HEK293 (cell line): ENCODE results near the gene FOXN1.

Source experiments
- CTCF ChIA-PET: fragments of 350-600 bp; formaldehyde crosslinking; extraction: SDS; loops from one replicate; lab custom pipeline; 2021; ENCODE audit warnings: antibody characterized with exemption; lab: Yijun Ruan, JAX
- POLR2A ChIA-PET: fragments of 300-600 bp; formaldehyde crosslinking; extraction: SDS; loops from one replicate; lab custom pipeline; 2020; ENCODE audit warnings: antibody characterized with exemption, inconsistent platforms; lab: Yijun Ruan, JAX
- H3K27ac ChIP-seq: fragments of 200-500 bp; sonication (Bioruptor generic); 2 replicates; pipeline ENCODE4 v1.5.1; 2014; ENCODE audit warnings: low read depth, low read length, control low read depth, inconsistent platforms; ENCODE audit errors: extremely low read depth
- H3K36me3 ChIP-seq, 2 experiments: fragments of 200-500 bp in 1 of 2; sonication (Bioruptor generic) in 1 of 2; 1 replicate in 1 of 2; 2 replicates in 1 of 2; pipeline ENCODE4 v1.5.1; 2014 to 2017; ENCODE audit warnings: inconsistent platforms in 2 of 2, low read length in 2 of 2; ENCODE audit not compliant: control insufficient read depth in 2 of 2, insufficient read depth in 1 of 2
- H3K4me1 ChIP-seq: fragments of 200-500 bp; sonication (Bioruptor generic); 2 replicates; pipeline ENCODE4 v1.5.1; 2014; ENCODE audit warnings: mild to moderate bottlenecking, low read length, inconsistent platforms; ENCODE audit not compliant: control insufficient read depth, insufficient read depth
- H3K4me3 ChIP-seq: 2 replicates; pipeline ENCODE4 v1.5.1; 2011; ENCODE audit warnings: low read depth, mild to moderate bottlenecking, control low read depth, low read length, moderate library complexity
- H3K9me3 ChIP-seq: fragments of 200-500 bp; sonication (Bioruptor generic); 2 replicates; pipeline ENCODE4 v1.5.1; 2014; ENCODE audit warnings: low read depth, low read length, inconsistent platforms; ENCODE audit not compliant: control insufficient read depth, insufficient read depth
- ATF2 ChIP-seq: fragments of 450-650 bp; formaldehyde crosslinking; IDR thresholded peaks from 2 replicates; pipeline ENCODE4 v1.5.1; 2016; ENCODE audit warnings: missing biosample characterization, missing genetic modification characterization, low read depth
- GLIS1 ChIP-seq: fragments of 450-650 bp; formaldehyde crosslinking; IDR thresholded peaks from 2 replicates; pipeline ENCODE4 v1.5.1; 2016; ENCODE audit warnings: missing biosample characterization, missing genetic modification characterization
- GLIS2 ChIP-seq: fragments of 450-650 bp; formaldehyde crosslinking; IDR thresholded peaks from 2 replicates; pipeline ENCODE4 v1.5.1; 2016; ENCODE audit warnings: missing biosample characterization, missing genetic modification characterization
- SCRT2 ChIP-seq: fragments of 450-650 bp; formaldehyde crosslinking; IDR thresholded peaks from 2 replicates; pipeline ENCODE4 v1.5.1; 2016; ENCODE audit warnings: missing biosample characterization, missing genetic modification characterization
- SP3 ChIP-seq: fragments of 450-650 bp; formaldehyde crosslinking; IDR thresholded peaks from 2 replicates; pipeline ENCODE4 v1.5.1; 2016; ENCODE audit warnings: missing biosample characterization, missing genetic modification characterization
- SP7 ChIP-seq: fragments of 450-650 bp; formaldehyde crosslinking; IDR thresholded peaks from 2 replicates; pipeline ENCODE4 v1.5.1; 2016; ENCODE audit warnings: missing biosample characterization, missing genetic modification characterization
- ZBTB21 ChIP-seq: fragments of 450-650 bp; formaldehyde crosslinking; IDR thresholded peaks from 2 replicates; pipeline ENCODE4 v1.5.1; 2017; ENCODE audit warnings: missing biosample characterization, missing genetic modification characterization
- ZIC2 ChIP-seq: fragments of 450-650 bp; formaldehyde crosslinking; IDR thresholded peaks from 2 replicates; pipeline ENCODE4 v1.5.1; 2016; ENCODE audit warnings: missing biosample characterization, missing genetic modification characterization
- ZNF148 ChIP-seq: fragments of 450-650 bp; formaldehyde crosslinking; IDR thresholded peaks from 2 replicates; pipeline ENCODE4 v1.5.0; 2017; ENCODE audit warnings: missing biosample characterization, missing genetic modification characterization, borderline replicate concordance
- ZNF311 ChIP-seq: fragments of 450-650 bp; formaldehyde crosslinking; IDR thresholded peaks from 2 replicates; pipeline ENCODE4 v1.5.1; 2017; ENCODE audit warnings: missing biosample characterization, missing genetic modification characterization, borderline replicate concordance
- ZNF362 ChIP-seq: fragments of 450-650 bp; formaldehyde crosslinking; IDR thresholded peaks from 2 replicates; pipeline ENCODE4 v1.5.1; 2016; ENCODE audit warnings: missing biosample characterization, missing genetic modification characterization
- ZNF416 ChIP-seq: fragments of 450-650 bp; formaldehyde crosslinking; IDR thresholded peaks from 2 replicates; pipeline ENCODE4 v1.5.1; 2016; ENCODE audit warnings: missing biosample characterization, missing genetic modification characterization
- ZNF670 ChIP-seq: fragments of 450-650 bp; formaldehyde crosslinking; IDR thresholded peaks from 2 replicates; pipeline ENCODE4 v1.5.1; 2016; ENCODE audit warnings: missing biosample characterization, missing genetic modification characterization, low read depth
- TF ChIP-seq, protein P1 (sequence below): fragments of 450-650 bp; formaldehyde crosslinking; IDR thresholded peaks from 2 replicates; pipeline ENCODE4 v1.5.1; 2016; ENCODE audit warnings: missing biosample characterization, missing genetic modification characterization, borderline replicate concordance

The FOXN1 gene

DNA sequence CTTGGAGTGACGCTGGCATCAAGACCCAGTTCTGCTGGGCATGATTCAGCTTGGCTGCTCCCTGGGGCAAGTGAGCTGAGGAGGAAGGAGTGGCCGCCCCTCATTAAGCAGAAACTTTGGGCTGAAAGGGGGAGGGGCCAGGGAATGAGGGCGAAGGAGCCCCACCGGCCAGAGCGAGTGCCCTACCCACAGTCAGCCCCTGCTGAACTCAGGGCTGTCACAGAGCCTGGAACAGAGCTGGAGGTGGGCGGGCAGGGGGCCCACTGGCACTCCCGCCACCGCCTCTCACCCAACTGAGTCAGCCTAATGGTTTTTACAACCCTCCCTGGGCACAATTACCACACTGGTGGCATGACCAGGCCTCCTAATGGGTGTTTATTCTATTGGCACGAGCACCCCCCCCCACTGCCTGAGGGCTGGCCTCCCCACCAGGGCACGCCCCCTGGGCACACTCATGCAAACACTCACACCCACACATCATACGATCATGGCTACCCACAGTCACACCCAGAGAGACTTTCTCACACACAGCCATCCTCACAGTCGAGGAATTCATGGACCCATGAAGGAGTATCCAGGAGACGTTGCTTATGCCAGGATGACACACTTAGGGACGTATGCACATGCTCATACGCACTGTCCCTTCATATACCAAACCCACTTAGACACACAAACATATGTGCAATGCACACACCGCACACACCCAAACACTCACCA is 27.1 kb downstream of the FOXN1 start (continued):
- TF ChIP-seq ZNF416 (tag by site-specific recombination): no peak

DNA sequence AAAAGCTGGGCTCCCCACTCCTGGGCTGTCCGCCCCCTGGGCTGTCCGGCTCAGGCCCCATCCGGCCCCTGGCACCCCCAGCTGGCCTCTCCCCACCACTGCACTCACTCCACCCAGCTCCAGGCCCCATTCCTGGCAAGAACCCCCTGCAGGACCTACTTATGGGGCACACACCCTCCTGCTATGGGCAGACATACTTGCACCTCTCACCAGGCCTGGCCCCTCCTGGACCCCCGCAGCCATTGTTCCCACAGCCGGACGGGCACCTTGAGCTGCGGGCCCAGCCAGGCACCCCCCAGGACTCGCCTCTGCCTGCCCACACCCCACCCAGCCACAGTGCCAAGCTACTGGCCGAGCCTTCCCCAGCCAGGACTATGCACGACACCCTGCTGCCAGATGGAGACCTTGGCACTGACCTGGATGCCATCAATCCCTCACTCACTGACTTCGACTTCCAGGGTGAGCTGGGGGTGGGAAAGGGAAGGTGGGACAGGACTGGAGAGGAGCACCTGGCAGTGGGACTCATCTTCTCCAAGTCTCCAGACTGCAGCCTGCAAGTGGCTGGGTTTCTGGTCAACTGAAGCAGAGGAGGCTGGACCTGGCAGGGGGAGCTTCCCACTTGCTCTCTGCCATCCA is 28.7 kb downstream of the FOXN1 start:
- ChIA-PET POLR2A (interaction anchor here (0.5 to 1.4 kb wide), 3 partner anchors 12 to 199 kb away, joined by 3 to 4 read pairs (median 4); partner anchors contain the start of genes IFT20, PIGS and TNFAIP1), CTCF (interaction anchor here (1.1 to 7.4 kb wide), 5 partner anchors 9 to 47 kb away, joined by 3 to 155 read pairs (median 4); no protein-coding TSS in a partner anchor)
- Histone ChIP-seq H3K27ac (no peak overlapping the region), H3K4me1 (no peaks in the 10 kb centered on the region), H3K36me3 (no peaks in the 10 kb centered on the region), H3K4me3 (no peak overlapping the region), H3K9me3 (no peaks in the 10 kb centered on the region)
- no peak for TF ChIP-seq SP3 (tag by site-specific recombination)
- no peak for TF ChIP-seq ZNF148 (tag by site-specific recombination)
- TF ChIP-seq GLIS2 (tag by site-specific recombination): peak; percentile 43; the same call in 1 of the 2 replicates
- peak; percentile 41; the same call in 1 of the 2 replicates for TF ChIP-seq GLIS1

GRCh38 chr17:28536532-28537218 is 30.5 kb downstream of the FOXN1 start:
- Histone ChIP-seq H3K9me3 (no peaks in the 10 kb centered on the region), H3K4me3 (no peak overlapping the region), H3K4me1 (no peaks in the 10 kb centered on the region), H3K27ac (0 out of 2 replicates have a peak overlapping the region, but pooled peaks have one; percentile 1), H3K36me3 (no peaks in the 10 kb centered on the region)
- no peak for TF ChIP-seq SP7 (tag by site-specific recombination)
- 0 out of 2 replicates have a peak, but pooled peaks have one; percentile 17 for TF ChIP-seq ZBTB21 (tag by site-specific recombination)
- TF ChIP-seq ZNF362 (tag by site-specific recombination): no peak
- TF ChIP-seq ZIC2 (tag by site-specific recombination): 0 out of 2 replicates have a peak, but pooled peaks have one; percentile 11
- TF ChIP-seq GLIS1: peak; percentile 89
- 0 out of 2 replicates have a peak, but pooled peaks have one; percentile 35 for TF ChIP-seq SCRT2 (tag by site-specific recombination)
- TF ChIP-seq, protein P1, sequence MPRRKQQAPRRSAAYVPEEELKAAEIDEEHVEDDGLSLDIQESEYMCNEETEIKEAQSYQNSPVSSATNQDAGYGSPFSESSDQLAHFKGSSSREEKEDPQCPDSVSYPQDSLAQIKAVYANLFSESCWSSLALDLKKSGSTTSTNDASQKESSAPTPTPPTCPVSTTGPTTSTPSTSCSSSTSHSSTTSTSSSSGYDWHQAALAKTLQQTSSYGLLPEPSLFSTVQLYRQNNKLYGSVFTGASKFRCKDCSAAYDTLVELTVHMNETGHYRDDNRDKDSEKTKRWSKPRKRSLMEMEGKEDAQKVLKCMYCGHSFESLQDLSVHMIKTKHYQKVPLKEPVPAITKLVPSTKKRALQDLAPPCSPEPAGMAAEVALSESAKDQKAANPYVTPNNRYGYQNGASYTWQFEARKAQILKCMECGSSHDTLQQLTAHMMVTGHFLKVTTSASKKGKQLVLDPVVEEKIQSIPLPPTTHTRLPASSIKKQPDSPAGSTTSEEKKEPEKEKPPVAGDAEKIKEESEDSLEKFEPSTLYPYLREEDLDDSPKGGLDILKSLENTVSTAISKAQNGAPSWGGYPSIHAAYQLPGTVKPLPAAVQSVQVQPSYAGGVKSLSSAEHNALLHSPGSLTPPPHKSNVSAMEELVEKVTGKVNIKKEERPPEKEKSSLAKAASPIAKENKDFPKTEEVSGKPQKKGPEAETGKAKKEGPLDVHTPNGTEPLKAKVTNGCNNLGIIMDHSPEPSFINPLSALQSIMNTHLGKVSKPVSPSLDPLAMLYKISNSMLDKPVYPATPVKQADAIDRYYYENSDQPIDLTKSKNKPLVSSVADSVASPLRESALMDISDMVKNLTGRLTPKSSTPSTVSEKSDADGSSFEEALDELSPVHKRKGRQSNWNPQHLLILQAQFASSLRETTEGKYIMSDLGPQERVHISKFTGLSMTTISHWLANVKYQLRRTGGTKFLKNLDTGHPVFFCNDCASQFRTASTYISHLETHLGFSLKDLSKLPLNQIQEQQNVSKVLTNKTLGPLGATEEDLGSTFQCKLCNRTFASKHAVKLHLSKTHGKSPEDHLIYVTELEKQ (tag by site-specific recombination): no peak
- TF ChIP-seq ATF2: 0 out of 2 replicates have a peak, but pooled peaks have one; percentile 21
- TF ChIP-seq ZNF670 (tag by site-specific recombination): no peak
- TF ChIP-seq ZNF311 (tag by site-specific recombination): no peak
- ChIA-PET CTCF (interaction anchor here (0.5 to 7.4 kb wide), 13 partner anchors 9 to 417 kb away, joined by 3 to 155 read pairs (median 4); partner anchors contain the start of gene PIGS), POLR2A (interaction anchor here (1.1 kb wide), 1 partner anchor 35 kb away, joined by 3 read pairs; the partner anchor contains the start of gene PIGS)
